DMS79 treated with DMSO at 0.1 percent for 48 hours (cell line): ENCODE results near the gene CCDC136.

Source experiments
- DNase-seq: peaks from one replicate; lab custom pipeline; 2025; lab: John Stamatoyannopoulos, UW

Gene CCDC136

GRCh38 chr7:128863433-128863989, 71.7 kb downstream of the CCDC136 start:
- peak; percentile 26 for DNase-seq

DNA sequence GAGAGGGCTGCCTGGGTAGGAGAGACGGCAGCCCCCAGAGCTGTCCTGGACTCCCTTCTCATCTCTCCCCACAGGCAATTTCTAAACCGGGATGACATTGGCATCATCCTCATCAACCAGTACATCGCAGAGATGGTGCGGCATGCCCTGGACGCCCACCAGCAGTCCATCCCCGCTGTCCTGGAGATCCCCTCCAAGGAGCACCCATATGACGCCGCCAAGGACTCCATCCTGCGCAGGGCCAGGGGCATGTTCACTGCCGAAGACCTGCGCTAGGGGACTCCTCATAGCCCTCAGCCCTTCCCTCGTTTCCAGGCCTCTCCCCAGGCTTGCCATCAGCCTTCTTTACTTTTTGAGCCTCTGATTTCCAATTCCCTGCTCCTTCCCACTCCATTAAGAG, 73.5 kb downstream of the CCDC136 start:
- no peak for DNase-seq

DNA sequence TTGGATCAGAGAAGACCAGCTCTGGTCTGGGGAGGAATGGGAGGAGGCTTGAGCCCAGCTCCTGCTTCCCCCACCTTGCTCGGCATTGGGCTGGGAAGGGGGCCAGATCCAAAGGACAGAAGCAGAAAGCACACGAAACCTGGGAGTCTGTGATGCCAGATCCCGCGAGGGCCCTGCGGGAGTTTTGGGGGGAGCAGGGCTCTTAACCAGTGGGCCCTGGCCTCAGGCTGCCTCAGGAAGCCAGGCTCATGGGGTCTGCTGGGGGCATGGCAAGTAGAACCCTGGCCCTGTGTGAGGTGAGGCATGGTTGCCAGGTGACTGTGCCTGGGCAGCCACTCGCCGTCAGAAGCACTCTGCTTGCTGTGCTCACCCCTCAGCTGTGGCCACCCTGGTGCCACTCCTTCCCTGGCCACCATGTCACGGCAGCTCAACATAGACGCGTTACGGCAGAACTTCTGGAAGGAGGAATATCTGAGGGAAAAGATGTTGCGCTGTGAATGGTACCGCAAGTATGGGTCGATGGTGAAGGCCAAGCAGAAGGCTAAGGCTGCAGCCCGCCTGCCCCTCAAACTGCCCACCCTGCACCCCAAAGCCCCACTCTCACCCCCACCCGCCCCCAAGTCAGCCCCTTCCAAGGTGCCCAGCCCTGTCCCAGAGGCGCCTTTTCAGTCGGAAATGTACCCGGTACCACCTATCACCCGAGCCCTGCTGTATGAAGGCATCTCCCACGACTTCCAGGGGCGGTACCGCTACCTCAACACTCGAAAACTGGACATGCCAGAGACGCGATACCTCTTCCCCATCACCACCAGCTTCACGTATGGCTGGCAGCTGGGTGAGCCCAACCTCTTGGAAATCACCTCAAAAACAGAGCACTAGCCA, 74.5 kb downstream of the CCDC136 start:
- no peak for DNase-seq

DNA sequence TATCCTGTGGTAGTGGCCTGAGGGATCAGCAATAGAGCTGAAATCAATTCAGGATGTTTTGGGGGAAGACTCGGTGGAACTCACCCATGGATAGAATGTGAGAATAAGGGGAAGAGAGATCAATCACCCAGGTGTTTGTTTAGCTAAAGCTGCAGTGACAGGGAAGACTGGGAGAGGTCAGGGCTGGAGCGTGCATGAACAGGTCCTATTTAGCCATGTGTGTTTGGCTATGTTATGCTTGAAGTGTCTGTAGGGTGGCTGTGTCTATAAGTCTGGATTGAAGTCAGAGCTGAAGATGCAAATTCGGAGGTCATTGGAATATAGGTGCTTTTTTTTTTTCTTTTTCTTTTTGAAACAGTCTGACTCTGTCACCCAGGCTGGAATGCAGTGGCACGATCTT, 75.5 kb downstream of the CCDC136 start:
- no peak for DNase-seq

DNA sequence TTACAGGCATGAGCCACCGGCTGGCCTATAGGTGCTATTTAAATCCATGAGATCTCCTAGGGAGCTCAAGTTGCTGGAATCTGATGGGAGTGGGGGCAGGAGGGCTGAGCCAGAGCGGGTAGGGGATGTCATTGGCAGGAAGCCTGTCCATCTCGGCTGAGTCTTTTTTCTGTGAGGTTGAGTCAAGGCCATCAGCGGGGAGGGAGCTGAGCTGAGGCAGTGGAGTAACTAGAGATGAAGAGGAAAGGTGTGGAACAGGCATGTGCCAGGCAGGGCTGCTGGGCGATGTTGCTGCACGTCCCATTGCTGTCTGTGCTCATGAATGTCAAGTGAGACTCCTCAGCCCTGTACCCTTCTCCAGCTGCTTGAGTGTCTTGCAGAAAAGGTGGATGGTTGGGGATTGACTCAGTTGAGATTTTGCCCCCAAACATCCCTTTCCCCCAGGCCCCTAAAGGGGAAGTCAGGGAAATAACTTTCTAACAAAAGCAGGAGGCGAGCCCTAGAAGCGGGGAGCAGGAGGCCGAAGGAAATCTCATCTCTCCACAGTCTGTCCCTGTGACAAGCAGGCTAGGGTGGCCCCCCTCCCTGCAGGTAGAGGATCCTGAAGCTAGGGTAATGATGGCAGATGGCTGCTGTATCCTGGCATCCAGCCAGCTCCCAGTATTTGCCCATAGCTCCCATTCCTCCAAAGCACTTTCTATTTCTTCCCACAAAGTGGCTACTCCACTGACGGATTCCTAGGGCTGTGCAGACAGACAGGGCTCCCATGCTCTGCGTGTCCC, 76.3 kb downstream of the CCDC136 start:
- DNase-seq = peak; percentile 74

DNA sequence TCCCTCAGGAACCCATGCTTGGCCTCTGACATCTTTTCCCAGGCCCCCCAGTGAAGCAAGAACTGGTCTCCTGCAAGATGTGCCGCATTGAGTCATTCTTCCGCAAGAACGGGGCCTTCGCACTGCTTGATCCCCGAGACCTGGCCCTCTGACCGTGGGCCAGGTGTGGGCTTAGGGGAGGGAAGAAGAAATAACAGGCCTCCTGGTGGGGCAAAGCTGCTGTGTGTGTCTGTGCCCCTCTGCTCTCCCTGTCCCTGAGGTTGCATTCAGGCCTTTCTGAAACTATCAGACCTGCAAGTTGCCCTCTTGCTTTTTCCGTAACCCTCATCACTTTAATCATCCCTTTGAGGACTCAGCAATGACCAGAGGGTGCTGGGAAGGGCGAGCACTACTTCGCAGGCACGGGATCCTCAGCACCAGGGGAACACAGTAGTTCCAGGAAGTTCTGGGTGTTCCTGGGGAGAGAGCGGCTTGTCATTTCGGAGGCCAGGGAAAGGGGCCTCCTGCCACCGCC, 76.9 kb downstream of the CCDC136 start:
- DNase-seq = no peak

DNA sequence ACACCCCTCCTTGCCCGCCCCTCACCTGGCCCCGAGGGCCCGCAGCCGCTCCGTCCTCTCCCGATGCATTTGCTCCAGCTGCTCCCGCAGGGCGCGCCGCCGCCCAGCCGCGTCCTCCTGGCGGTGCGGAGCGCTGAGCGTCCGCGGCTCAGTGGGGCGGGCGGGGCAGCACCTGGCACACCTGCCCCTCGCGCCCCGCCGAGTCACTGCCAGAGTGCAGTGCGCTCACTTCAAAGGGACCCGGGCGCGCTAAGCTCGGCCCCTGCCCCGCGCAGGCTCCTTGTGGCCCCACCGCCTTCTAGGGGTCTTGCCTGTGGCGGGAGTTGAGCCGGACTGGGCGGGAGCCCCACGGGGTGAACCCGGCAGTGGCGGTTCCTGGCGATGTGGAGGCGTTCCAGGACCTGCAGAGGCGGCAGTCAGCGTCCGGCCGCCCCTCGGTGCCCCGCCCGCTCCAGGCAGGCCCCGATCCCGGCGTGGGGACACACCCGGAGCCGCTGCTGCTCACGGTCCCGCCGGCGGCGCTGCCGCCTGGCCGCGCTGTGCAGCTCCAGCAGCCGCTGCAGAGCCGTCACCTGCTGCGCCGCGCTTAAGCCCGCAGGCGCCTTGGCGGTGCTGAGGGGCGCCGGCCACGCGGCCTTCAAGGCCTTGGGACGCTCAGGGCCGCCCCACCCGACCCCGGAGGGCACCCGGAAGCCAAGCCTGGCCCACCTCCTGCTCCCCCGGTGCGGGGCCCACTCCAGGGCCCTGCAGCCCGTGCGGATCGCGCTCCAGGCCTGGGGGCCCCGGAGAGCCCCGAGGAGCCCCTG, 77.6 kb downstream of the CCDC136 start:
- peak; percentile 56 for DNase-seq

DNA sequence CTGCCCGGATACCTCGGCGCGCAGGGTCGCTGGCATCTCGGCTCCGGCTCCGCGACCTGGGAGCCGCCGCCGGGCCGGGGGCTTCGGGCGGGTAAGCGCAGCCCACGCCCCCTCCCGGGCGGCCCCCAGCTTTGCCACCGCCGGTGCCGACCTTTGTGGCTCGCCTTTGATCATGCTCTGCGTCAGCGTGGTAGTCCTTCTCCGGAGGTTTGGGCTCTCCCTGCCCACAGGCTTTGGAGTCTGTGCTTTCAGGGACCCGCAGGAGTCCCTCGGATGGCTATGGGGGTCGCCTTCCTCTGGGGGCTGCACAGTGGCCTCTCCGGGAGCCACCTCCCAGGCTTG, 78.1 kb downstream of the CCDC136 start:
- no peak for DNase-seq

DNA sequence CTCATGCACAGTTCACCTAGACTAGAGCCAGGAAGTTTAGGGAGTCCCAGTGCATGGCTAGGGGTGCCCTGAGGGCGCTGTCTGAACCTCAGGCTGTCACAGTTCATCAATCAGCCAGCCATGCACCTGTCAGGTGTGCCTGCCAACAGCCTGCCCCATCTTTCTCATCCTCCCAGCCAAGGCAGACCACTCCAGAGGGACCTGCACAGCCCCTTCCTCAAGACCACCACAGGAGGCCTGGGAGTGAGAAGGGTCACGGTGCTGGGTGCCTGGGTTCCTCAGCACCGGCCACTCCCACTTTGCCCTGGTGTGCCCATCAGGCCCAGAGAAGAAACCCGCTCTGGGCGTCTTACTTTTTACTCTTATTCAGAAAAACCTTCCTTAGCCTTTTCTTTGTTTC, 79.3 kb downstream of the CCDC136 start:
- no peak for DNase-seq
